Panc1 (cell line): ENCODE results near the gene RNMT. TPM values are rescaled to one million over a fixed set of nuclear protein-coding genes. Genes with fewer than 3 reads are reported as not detected.

Source experiments
- ATAC-seq: fragments of 200-7000 bp; cut with Tn5 transposase; 2 replicates; pipeline ENCODE4 v1.9.1; 2020; ENCODE audit warnings: mild to moderate bottlenecking, moderate library complexity
- BruUV-seq: library from RNA; stranded (reverse); fragments of 400-500 nt; replicated peaks from 2 replicates; lab custom pipeline; 2021; lab: Mats Ljungman, UMichigan
- CTCF ChIA-PET: fragments of 300-600 bp; sonication (Branson Sonifier 250); formaldehyde crosslinking; loops from one replicate; lab custom pipeline; 2022; ENCODE audit warnings: antibody characterized with exemption; lab: Charles Lee
- POLR2A ChIA-PET: fragments of 300-600 bp; sonication (Branson Sonifier 250); formaldehyde crosslinking; loops from one replicate; lab custom pipeline; 2022; ENCODE audit warnings: antibody characterized with exemption; lab: Charles Lee
- DNase-seq: peaks from one replicate; pipeline ENCODE4 v3.0.0-alpha.2; 2010; ENCODE audit warnings: low read depth, low spot score
- H3K27ac ChIP-seq: 2 replicates; pipeline ENCODE4 v1.5.1; 2011; ENCODE audit warnings: mild to moderate bottlenecking, low read length, inconsistent platforms
- H3K27me3 ChIP-seq: fragments of 200-500 bp; sonication (Bioruptor generic); 2 replicates; pipeline ENCODE4 v1.6.0; 2014; ENCODE audit warnings: low read length, inconsistent platforms; ENCODE audit not compliant: control insufficient read depth, insufficient read depth
- H3K36me3 ChIP-seq: fragments of 200-500 bp; sonication (Bioruptor generic); 2 replicates; pipeline ENCODE4 v1.5.1; 2014; ENCODE audit warnings: inconsistent platforms, mild to moderate bottlenecking, low read length, moderate library complexity; ENCODE audit not compliant: control insufficient read depth, insufficient read depth
- H3K4me1 ChIP-seq: 2 replicates; pipeline ENCODE4 v1.5.1; 2011; ENCODE audit warnings: inconsistent platforms, mild to moderate bottlenecking, low read length, moderate library complexity; ENCODE audit not compliant: control insufficient read depth, insufficient read depth
- H3K4me3 ChIP-seq, 2 experiments: 2 replicates each; pipeline ENCODE4 v1.5.1; 2011 to 2012; ENCODE audit warnings: low read depth in 2 of 2, low read length in 2 of 2, mild to moderate bottlenecking in 2 of 2, inconsistent platforms in 1 of 2, moderate library complexity in 1 of 2
- H3K9me3 ChIP-seq: fragments of 200-500 bp; sonication (Bioruptor generic); 2 replicates; pipeline ENCODE4 v1.5.1; 2014; ENCODE audit warnings: low read depth, mild to moderate bottlenecking, inconsistent platforms, low read length, moderate library complexity; ENCODE audit not compliant: control insufficient read depth, insufficient read depth
- POLR2AphosphoS5 ChIP-seq: IDR thresholded peaks from 2 replicates; pipeline ENCODE4 v1.6.1; 2012; ENCODE audit warnings: mild to moderate bottlenecking, low read depth, low read length, moderate library complexity
- REST ChIP-seq, 2 experiments: IDR thresholded peaks; 2 replicates each; pipeline ENCODE4 v1.6.1; 2011 to 2012; ENCODE audit warnings: low read depth in 2 of 2, control low read depth in 1 of 2, low read length in 1 of 2, mild to moderate bottlenecking in 1 of 2, moderate library complexity in 1 of 2; ENCODE audit not compliant: insufficient read depth in 1 of 2
- SIN3A ChIP-seq: IDR thresholded peaks from 2 replicates; pipeline ENCODE4 v1.6.1; 2012; ENCODE audit warnings: low read depth, mild to moderate bottlenecking, low read length, moderate library complexity, borderline replicate concordance; ENCODE audit not compliant: insufficient read depth
- TCF7L2 ChIP-seq: IDR thresholded peaks from 2 replicates; pipeline ENCODE4 v1.6.1; 2011; ENCODE audit warnings: mild to moderate bottlenecking, low read depth, low read length, inconsistent platforms
- in situ Hi-C: cut with HindIII; loops from 2 replicates; pipeline ENCODE4 v1.10.0; 2016; ENCODE audit warnings: low sequenced_read_pairs, low pct_unique_long_range_greater_than_20kb
- intact Hi-C: fragments of 100-400 bp; cut with micrococcal nuclease; formaldehyde crosslinking; loops from one replicate; pipeline ENCODE4 v1.10.0; 2022; ENCODE audit not compliant: unreplicated experiment
- total RNA-seq: library from RNA; stranded (reverse); gene quantifications from one replicate; pipeline ENCODE4 v1.2.1, GENCODE V29; 2021; ENCODE audit not compliant: unreplicated experiment
- TF ChIP-seq, protein P1 (sequence below): fragments of 450-650 bp; IDR thresholded peaks from 2 replicates; pipeline ENCODE4 v1.5.1; 2017; ENCODE audit warnings: mild to moderate bottlenecking

RNMT gene
- total RNA-seq, 1 experiment from 2014 or later = 26.9 TPM

DNA sequence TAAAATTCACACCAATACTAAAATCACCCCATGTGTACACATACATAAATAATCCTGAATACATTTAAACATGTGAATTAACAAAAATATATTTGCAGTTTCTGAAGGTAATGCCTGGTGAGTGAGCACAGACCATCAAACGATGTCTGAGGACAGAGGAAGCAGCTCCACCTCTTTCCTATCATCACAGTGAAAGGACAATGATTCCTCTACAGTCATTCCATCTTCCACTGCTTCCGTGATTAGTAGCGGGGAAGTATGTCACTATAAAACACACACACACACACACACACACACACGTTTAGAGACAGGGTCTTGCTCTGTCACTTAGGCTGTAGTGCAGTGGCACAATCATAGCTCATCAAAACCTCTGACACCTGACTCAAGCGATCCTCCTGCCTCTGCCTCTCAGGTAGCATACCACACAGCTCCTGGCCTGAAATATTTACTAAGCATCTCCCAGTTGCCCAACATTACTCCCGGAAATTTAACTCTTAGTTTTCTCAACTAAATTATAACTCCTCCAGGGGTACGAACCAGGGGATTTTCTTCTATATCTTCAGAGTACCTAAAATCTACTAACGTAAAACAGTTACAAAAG lies 12.9 kb upstream of the RNMT start:
- no peak overlapping the region for H3K27ac ChIP-seq
- H3K4me1 ChIP-seq = no peaks in the 10 kb centered on the region
- no peaks in the 10 kb centered on the region for H3K36me3 ChIP-seq
- BruUV-seq = no TSS peak
- no peak for ATAC-seq
- no peak for TF ChIP-seq REST (IDR thresholded peaks at IDR 0.05; ENCODE audit: insufficient read depth in 1 of 2, low read depth in 2 of 2, low read length in 1 of 2)
- no peaks in the 10 kb centered on the region for H3K27me3 ChIP-seq
- intact Hi-C loops (loop anchor here (10.0 kb wide), 1 partner anchor 49 kb away; no protein-coding TSS in a partner anchor), in situ Hi-C loops (no loop called here)
- no peak overlapping the region for H3K4me3 ChIP-seq
- POLR2A ChIA-PET = no interaction called here
- no peak for DNase-seq
- H3K9me3 ChIP-seq = no peaks in the 10 kb centered on the region; the same call in 1 of the 2 replicates
- CTCF ChIA-PET = interaction anchor here (0.6 kb wide), 1 partner anchor 13 kb away, joined by 3 read pairs; the partner anchor contains the start of gene FAM210A

- Histone ChIP-seq H3K4me3 (no peak overlapping the region), H3K9me3 (peaks cover 5% of the 10 kb centered on the region; the same call in 1 of the 2 replicates), H3K27ac (no peak overlapping the region), H3K4me1 (no peaks in the 10 kb centered on the region), H3K27me3 (no peaks in the 10 kb centered on the region), H3K36me3 (no peaks in the 10 kb centered on the region)
- in situ Hi-C loops = no loop called here
- intact Hi-C loops = loop anchor here (10.0 kb wide), 1 partner anchor 51 kb away; no protein-coding TSS in a partner anchor
- ChIA-PET CTCF (no interaction called here), POLR2A (no interaction called here)
- no peak for ATAC-seq
- no TSS peak for BruUV-seq
- DNase-seq = no peak
- no peak for TF ChIP-seq POLR2AphosphoS5
- TF ChIP-seq TCF7L2 = no peak
- TF ChIP-seq REST (IDR thresholded peaks at IDR 0.05; ENCODE audit: insufficient read depth in 1 of 2, low read depth in 2 of 2, low read length in 1 of 2) = no peak
- TF ChIP-seq, protein P1, sequence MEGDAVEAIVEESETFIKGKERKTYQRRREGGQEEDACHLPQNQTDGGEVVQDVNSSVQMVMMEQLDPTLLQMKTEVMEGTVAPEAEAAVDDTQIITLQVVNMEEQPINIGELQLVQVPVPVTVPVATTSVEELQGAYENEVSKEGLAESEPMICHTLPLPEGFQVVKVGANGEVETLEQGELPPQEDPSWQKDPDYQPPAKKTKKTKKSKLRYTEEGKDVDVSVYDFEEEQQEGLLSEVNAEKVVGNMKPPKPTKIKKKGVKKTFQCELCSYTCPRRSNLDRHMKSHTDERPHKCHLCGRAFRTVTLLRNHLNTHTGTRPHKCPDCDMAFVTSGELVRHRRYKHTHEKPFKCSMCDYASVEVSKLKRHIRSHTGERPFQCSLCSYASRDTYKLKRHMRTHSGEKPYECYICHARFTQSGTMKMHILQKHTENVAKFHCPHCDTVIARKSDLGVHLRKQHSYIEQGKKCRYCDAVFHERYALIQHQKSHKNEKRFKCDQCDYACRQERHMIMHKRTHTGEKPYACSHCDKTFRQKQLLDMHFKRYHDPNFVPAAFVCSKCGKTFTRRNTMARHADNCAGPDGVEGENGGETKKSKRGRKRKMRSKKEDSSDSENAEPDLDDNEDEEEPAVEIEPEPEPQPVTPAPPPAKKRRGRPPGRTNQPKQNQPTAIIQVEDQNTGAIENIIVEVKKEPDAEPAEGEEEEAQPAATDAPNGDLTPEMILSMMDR = no peak
- no peak for TF ChIP-seq SIN3A
Measured at GRCh38 chr18:13715330-13715729, 11.1 kb upstream of the RNMT start.
